ENCODE measurements around the gene CYTH4. TPM values are rescaled to one million over a fixed set of nuclear protein-coding genes. Genes with fewer than 3 reads are reported as not detected.

CYTH4 gene
- total and polyA plus RNA-seq, 2 experiments from 2014 or later, result not detected

DNA sequence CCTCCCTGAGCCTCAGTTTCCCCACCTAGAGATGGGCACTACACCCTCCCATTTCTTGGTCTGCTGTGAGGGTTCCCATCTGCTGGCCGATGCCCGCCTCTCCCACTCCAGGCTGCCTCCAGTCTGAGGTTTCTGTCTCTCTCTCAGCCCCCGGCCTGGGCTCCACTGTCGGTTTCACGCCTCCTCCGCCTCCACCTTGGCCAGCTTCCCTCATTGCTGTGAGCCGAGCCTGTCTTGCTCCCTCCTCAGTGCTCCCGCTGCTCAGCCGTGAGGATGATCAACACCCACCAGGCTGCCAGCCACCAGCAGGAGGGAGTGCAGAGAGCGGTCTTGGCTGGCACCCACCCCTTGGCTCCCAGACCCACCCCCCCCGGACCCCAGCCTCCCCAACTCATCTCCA, 61.0 kb downstream of the CYTH4 start:
- no peaks in the 10 kb centered on the region for H3K36me3 Mint-ChIP-seq (ENCODE audit: low read depth)
- TF ChIP-seq JUNB (IDR thresholded peaks at IDR 0.05; ENCODE audit: unreplicated experiment) (no peak), POLR2AphosphoS5 (IDR thresholded peaks at IDR 0.05; ENCODE audit: low read depth) (no peak), EZH2phosphoT487 (IDR thresholded peaks at IDR 0.05; ENCODE audit: unreplicated experiment) (no peak), ZNF331 (CRISPR knock-in tag; IDR thresholded peaks at IDR 0.05; ENCODE audit: low read depth) (no peak), CREB1 (CRISPR knock-in tag; IDR thresholded peaks at IDR 0.05; ENCODE audit: low read depth) (no peak), ZNF114 (CRISPR knock-in tag; IDR thresholded peaks at IDR 0.05) (no peak), STAT1 (IDR thresholded peaks at IDR 0.05; ENCODE audit: unreplicated experiment) (no peak), NANOG (IDR thresholded peaks at IDR 0.05; ENCODE audit: borderline replicate concordance) (no peak), EZH2 (IDR thresholded peaks at IDR 0.05; ENCODE audit: low read depth, unreplicated experiment) (no peak)
- TF ChIP-seq, protein P1, sequence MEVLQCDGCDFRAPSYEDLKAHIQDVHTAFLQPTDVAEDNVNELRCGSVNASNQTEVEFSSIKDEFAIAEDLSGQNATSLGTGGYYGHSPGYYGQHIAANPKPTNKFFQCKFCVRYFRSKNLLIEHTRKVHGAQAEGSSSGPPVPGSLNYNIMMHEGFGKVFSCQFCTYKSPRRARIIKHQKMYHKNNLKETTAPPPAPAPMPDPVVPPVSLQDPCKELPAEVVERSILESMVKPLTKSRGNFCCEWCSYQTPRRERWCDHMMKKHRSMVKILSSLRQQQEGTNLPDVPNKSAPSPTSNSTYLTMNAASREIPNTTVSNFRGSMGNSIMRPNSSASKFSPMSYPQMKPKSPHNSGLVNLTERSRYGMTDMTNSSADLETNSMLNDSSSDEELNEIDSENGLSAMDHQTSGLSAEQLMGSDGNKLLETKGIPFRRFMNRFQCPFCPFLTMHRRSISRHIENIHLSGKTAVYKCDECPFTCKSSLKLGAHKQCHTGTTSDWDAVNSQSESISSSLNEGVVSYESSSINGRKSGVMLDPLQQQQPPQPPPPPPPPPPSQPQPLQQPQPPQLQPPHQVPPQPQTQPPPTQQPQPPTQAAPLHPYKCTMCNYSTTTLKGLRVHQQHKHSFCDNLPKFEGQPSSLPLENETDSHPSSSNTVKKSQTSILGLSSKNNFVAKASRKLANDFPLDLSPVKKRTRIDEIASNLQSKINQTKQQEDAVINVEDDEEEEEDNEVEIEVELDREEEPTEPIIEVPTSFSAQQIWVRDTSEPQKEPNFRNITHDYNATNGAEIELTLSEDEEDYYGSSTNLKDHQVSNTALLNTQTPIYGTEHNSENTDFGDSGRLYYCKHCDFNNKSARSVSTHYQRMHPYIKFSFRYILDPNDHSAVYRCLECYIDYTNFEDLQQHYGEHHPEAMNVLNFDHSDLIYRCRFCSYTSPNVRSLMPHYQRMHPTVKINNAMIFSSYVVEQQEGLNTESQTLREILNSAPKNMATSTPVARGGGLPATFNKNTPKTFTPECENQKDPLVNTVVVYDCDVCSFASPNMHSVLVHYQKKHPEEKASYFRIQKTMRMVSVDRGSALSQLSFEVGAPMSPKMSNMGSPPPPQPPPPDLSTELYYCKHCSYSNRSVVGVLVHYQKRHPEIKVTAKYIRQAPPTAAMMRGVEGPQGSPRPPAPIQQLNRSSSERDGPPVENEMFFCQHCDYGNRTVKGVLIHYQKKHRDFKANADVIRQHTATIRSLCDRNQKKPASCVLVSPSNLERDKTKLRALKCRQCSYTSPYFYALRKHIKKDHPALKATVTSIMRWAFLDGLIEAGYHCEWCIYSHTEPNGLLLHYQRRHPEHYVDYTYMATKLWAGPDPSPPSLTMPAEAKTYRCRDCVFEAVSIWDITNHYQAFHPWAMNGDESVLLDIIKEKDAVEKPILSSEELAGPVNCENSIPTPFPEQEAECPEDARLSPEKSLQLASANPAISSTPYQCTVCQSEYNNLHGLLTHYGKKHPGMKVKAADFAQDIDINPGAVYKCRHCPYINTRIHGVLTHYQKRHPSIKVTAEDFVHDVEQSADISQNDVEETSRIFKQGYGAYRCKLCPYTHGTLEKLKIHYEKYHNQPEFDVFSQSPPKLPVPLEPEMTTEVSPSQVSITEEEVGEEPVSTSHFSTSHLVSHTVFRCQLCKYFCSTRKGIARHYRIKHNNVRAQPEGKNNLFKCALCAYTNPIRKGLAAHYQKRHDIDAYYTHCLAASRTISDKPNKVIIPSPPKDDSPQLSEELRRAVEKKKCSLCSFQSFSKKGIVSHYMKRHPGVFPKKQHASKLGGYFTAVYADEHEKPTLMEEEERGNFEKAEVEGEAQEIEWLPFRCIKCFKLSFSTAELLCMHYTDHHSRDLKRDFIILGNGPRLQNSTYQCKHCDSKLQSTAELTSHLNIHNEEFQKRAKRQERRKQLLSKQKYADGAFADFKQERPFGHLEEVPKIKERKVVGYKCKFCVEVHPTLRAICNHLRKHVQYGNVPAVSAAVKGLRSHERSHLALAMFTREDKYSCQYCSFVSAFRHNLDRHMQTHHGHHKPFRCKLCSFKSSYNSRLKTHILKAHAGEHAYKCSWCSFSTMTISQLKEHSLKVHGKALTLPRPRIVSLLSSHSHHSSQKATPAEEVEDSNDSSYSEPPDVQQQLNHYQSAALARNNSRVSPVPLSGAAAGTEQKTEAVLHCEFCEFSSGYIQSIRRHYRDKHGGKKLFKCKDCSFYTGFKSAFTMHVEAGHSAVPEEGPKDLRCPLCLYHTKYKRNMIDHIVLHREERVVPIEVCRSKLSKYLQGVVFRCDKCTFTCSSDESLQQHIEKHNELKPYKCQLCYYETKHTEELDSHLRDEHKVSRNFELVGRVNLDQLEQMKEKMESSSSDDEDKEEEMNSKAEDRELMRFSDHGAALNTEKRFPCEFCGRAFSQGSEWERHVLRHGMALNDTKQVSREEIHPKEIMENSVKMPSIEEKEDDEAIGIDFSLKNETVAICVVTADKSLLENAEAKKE (CRISPR knock-in tag; IDR thresholded peaks at IDR 0.05), result no peak
- TF ChIP-seq, protein P2, sequence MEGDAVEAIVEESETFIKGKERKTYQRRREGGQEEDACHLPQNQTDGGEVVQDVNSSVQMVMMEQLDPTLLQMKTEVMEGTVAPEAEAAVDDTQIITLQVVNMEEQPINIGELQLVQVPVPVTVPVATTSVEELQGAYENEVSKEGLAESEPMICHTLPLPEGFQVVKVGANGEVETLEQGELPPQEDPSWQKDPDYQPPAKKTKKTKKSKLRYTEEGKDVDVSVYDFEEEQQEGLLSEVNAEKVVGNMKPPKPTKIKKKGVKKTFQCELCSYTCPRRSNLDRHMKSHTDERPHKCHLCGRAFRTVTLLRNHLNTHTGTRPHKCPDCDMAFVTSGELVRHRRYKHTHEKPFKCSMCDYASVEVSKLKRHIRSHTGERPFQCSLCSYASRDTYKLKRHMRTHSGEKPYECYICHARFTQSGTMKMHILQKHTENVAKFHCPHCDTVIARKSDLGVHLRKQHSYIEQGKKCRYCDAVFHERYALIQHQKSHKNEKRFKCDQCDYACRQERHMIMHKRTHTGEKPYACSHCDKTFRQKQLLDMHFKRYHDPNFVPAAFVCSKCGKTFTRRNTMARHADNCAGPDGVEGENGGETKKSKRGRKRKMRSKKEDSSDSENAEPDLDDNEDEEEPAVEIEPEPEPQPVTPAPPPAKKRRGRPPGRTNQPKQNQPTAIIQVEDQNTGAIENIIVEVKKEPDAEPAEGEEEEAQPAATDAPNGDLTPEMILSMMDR (conservative IDR thresholded peaks at IDR 0.05; ENCODE audit: low read depth in 2 of 2), result no peak
- TF ChIP-seq, protein P3, sequence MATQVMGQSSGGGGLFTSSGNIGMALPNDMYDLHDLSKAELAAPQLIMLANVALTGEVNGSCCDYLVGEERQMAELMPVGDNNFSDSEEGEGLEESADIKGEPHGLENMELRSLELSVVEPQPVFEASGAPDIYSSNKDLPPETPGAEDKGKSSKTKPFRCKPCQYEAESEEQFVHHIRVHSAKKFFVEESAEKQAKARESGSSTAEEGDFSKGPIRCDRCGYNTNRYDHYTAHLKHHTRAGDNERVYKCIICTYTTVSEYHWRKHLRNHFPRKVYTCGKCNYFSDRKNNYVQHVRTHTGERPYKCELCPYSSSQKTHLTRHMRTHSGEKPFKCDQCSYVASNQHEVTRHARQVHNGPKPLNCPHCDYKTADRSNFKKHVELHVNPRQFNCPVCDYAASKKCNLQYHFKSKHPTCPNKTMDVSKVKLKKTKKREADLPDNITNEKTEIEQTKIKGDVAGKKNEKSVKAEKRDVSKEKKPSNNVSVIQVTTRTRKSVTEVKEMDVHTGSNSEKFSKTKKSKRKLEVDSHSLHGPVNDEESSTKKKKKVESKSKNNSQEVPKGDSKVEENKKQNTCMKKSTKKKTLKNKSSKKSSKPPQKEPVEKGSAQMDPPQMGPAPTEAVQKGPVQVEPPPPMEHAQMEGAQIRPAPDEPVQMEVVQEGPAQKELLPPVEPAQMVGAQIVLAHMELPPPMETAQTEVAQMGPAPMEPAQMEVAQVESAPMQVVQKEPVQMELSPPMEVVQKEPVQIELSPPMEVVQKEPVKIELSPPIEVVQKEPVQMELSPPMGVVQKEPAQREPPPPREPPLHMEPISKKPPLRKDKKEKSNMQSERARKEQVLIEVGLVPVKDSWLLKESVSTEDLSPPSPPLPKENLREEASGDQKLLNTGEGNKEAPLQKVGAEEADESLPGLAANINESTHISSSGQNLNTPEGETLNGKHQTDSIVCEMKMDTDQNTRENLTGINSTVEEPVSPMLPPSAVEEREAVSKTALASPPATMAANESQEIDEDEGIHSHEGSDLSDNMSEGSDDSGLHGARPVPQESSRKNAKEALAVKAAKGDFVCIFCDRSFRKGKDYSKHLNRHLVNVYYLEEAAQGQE (IDR thresholded peaks at IDR 0.05; ENCODE audit: unreplicated experiment), result no peak
- TF ChIP-seq, protein P4, sequence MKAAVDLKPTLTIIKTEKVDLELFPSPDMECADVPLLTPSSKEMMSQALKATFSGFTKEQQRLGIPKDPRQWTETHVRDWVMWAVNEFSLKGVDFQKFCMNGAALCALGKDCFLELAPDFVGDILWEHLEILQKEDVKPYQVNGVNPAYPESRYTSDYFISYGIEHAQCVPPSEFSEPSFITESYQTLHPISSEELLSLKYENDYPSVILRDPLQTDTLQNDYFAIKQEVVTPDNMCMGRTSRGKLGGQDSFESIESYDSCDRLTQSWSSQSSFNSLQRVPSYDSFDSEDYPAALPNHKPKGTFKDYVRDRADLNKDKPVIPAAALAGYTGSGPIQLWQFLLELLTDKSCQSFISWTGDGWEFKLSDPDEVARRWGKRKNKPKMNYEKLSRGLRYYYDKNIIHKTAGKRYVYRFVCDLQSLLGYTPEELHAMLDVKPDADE (IDR thresholded peaks at IDR 0.05), result no peak
- ATAC-seq (no peak), DNase-seq (ENCODE audit: low spot score) (no peak)
- Histone ChIP-seq H3K27me3 (ENCODE audit: insufficient read depth) (no peaks in the 10 kb centered on the region), H3K4me1 (ENCODE audit: insufficient read depth) (peaks cover 11% of the 10 kb centered on the region), H3K27ac (ENCODE audit: low read depth) (no peak overlapping the region), H3K79me2 (replicated peaks; ENCODE audit: insufficient read depth) (no peaks in the 10 kb centered on the region), H4K20me1 (replicated peaks; ENCODE audit: insufficient read depth) (no peaks in the 10 kb centered on the region), H2AFZ (no peak overlapping the region), H3K4me3 (no peak overlapping the region), H3K9me2 (ENCODE audit: insufficient read depth) (no peaks in the 10 kb centered on the region), H3F3A (replicated peaks; ENCODE audit: low read depth) (no peaks in the 10 kb centered on the region), H3K4me2 (no peak overlapping the region), H3K36me3 (ENCODE audit: insufficient read depth) (no peaks in the 10 kb centered on the region)
- peaks cover 9% of the 10 kb centered on the region for H3K27me3 Mint-ChIP-seq (ENCODE audit: insufficient read depth, low read depth, poor library complexity)
- H3K4me1 Mint-ChIP-seq, result peaks cover 25% of the 10 kb centered on the region
- no peaks in the 10 kb centered on the region for H3K9me3 Mint-ChIP-seq
- no peak overlapping the region for H3K4me3 Mint-ChIP-seq
- H3K27ac Mint-ChIP-seq, result no peak overlapping the region

Measured in GM23338 (cell line).